HFF-Myc (cell line): Measurements from ENCODE around the gene LARGE1.

Source experiments
- DNase-seq: peaks from one replicate; pipeline ENCODE4 v3.0.0-alpha.2; 2011; ENCODE audit warnings: low read depth; ENCODE audit errors: extremely low read depth
- H3K4me3 ChIP-seq: replicated peaks from 2 replicates; pipeline ENCODE4 v1.5.1; 2011; ENCODE audit warnings: low read depth, mild to moderate bottlenecking, control low read depth, low read length
- CTCF ChIP-seq: IDR thresholded peaks from 2 replicates; pipeline ENCODE4 v1.5.1; 2012; ENCODE audit warnings: mild to moderate bottlenecking, low read depth, low read length, control low read depth; ENCODE audit errors: missing control alignments

The LARGE1 gene

GRCh38 chr22:33397381-33397907 is 522.8 kb downstream of the LARGE1 start:
- no peak overlapping the region for H3K4me3 ChIP-seq
- no peak for DNase-seq
- TF ChIP-seq CTCF: no peak

GRCh38 chr22:33393432-33393831 is 526.8 kb downstream of the LARGE1 start:
- H3K4me3 ChIP-seq: no peak overlapping the region
- DNase-seq: no peak
- TF ChIP-seq CTCF: no peak

GRCh38 chr22:33391298-33391697 is 529.0 kb downstream of the LARGE1 start:
- no peak for TF ChIP-seq CTCF
- no peak for DNase-seq
- H3K4me3 ChIP-seq: no peak overlapping the region

- TF ChIP-seq CTCF: no peak
- no peak overlapping the region for H3K4me3 ChIP-seq
- DNase-seq: no peak
Observed at GRCh38 chr22:33389936-33390335, 530.3 kb downstream of the LARGE1 start.

GRCh38 chr22:33386270-33386669 is 534.0 kb downstream of the LARGE1 start:
- no peak for DNase-seq
- no peak overlapping the region for H3K4me3 ChIP-seq
- TF ChIP-seq CTCF: no peak

- no peak overlapping the region for H3K4me3 ChIP-seq
- TF ChIP-seq CTCF: no peak
- no peak for DNase-seq
Observed at GRCh38 chr22:33385611-33386010, 534.7 kb downstream of the LARGE1 start.

GRCh38 chr22:33382436-33382835 is 537.8 kb downstream of the LARGE1 start:
- H3K4me3 ChIP-seq: no peak overlapping the region
- DNase-seq: no peak
- TF ChIP-seq CTCF: no peak
